Liver (tissue), 3 donors: ENCODE data around the gene EXOC6B.

ENCODE experiments used
- ATF3 ChIP-seq: IDR thresholded peaks from 2 replicates; pipeline ENCODE4 v1.6.1; 2016; ENCODE audit warnings: antibody characterized with exemption
- EGR1 ChIP-seq, 2 donors: IDR thresholded peaks; 2 replicates each; pipeline ENCODE4 v1.6.1; 2016 to 2018; ENCODE audit warnings: antibody characterized with exemption in 2 of 2, low read depth in 2 of 2
- FOXA1 ChIP-seq: IDR thresholded peaks from 2 replicates; pipeline ENCODE4 v1.6.1; 2016; ENCODE audit warnings: antibody characterized with exemption
- HNF4A ChIP-seq, 2 donors: conservative IDR thresholded peaks; 2 replicates each; pipeline ENCODE4 v1.6.1; 2016; ENCODE audit warnings: antibody characterized with exemption in 2 of 2, mild to moderate bottlenecking in 2 of 2
- HNF4G ChIP-seq: IDR thresholded peaks from 2 replicates; pipeline ENCODE4 v1.6.1; 2016; ENCODE audit warnings: antibody characterized with exemption
- JUND ChIP-seq, 2 donors: IDR thresholded peaks; 2 replicates each; pipeline ENCODE4 v1.6.1; 2016; ENCODE audit warnings: antibody characterized with exemption in 2 of 2
- RAD21 ChIP-seq, 2 donors: IDR thresholded peaks; 2 replicates each; pipeline ENCODE4 v1.6.1; 2016; ENCODE audit warnings: antibody characterized with exemption in 2 of 2, mild to moderate bottlenecking in 2 of 2
- RXRA ChIP-seq, 2 donors: IDR thresholded peaks; 2 replicates each; pipeline ENCODE4 v1.6.1; 2017 to 2018; ENCODE audit warnings: antibody characterized with exemption in 2 of 2, mild to moderate bottlenecking in 1 of 2
- TAF1 ChIP-seq: conservative IDR thresholded peaks from 2 replicates; pipeline ENCODE4 v1.6.1; 2016; ENCODE audit warnings: antibody characterized with exemption, mild to moderate bottlenecking
- YY1 ChIP-seq: IDR thresholded peaks from 2 replicates; pipeline ENCODE4 v1.6.1; 2016; ENCODE audit warnings: antibody characterized with exemption, mild to moderate bottlenecking
- TF ChIP-seq, protein P1 (sequence below): fragments of 150-350 bp; IDR thresholded peaks from 2 replicates; pipeline ENCODE4 v1.5.1; 2017; ENCODE audit warnings: improper control_type of control experiment, low read depth, low read length; ENCODE audit not compliant: missing input control
- TF ChIP-seq, protein P2 (sequence below): IDR thresholded peaks from 2 replicates; pipeline ENCODE4 v1.6.1; 2016; ENCODE audit warnings: antibody characterized with exemption, mild to moderate bottlenecking
- donor health status: healthy.
- donor health status: healthy.

- TF ChIP-seq, protein P1, sequence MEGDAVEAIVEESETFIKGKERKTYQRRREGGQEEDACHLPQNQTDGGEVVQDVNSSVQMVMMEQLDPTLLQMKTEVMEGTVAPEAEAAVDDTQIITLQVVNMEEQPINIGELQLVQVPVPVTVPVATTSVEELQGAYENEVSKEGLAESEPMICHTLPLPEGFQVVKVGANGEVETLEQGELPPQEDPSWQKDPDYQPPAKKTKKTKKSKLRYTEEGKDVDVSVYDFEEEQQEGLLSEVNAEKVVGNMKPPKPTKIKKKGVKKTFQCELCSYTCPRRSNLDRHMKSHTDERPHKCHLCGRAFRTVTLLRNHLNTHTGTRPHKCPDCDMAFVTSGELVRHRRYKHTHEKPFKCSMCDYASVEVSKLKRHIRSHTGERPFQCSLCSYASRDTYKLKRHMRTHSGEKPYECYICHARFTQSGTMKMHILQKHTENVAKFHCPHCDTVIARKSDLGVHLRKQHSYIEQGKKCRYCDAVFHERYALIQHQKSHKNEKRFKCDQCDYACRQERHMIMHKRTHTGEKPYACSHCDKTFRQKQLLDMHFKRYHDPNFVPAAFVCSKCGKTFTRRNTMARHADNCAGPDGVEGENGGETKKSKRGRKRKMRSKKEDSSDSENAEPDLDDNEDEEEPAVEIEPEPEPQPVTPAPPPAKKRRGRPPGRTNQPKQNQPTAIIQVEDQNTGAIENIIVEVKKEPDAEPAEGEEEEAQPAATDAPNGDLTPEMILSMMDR = no peak
- no peak for TF ChIP-seq RAD21 (IDR thresholded peaks at IDR 0.05)
- TF ChIP-seq HNF4A (conservative IDR thresholded peaks at IDR 0.05) = no peak
- TF ChIP-seq JUND (IDR thresholded peaks at IDR 0.05) = no peak
- no peak for TF ChIP-seq ATF3
- no peak for TF ChIP-seq TAF1
- TF ChIP-seq EGR1 (IDR thresholded peaks at IDR 0.05; ENCODE audit: low read depth in 2 of 2) = no peak
- no peak for TF ChIP-seq YY1
- TF ChIP-seq, protein P2, sequence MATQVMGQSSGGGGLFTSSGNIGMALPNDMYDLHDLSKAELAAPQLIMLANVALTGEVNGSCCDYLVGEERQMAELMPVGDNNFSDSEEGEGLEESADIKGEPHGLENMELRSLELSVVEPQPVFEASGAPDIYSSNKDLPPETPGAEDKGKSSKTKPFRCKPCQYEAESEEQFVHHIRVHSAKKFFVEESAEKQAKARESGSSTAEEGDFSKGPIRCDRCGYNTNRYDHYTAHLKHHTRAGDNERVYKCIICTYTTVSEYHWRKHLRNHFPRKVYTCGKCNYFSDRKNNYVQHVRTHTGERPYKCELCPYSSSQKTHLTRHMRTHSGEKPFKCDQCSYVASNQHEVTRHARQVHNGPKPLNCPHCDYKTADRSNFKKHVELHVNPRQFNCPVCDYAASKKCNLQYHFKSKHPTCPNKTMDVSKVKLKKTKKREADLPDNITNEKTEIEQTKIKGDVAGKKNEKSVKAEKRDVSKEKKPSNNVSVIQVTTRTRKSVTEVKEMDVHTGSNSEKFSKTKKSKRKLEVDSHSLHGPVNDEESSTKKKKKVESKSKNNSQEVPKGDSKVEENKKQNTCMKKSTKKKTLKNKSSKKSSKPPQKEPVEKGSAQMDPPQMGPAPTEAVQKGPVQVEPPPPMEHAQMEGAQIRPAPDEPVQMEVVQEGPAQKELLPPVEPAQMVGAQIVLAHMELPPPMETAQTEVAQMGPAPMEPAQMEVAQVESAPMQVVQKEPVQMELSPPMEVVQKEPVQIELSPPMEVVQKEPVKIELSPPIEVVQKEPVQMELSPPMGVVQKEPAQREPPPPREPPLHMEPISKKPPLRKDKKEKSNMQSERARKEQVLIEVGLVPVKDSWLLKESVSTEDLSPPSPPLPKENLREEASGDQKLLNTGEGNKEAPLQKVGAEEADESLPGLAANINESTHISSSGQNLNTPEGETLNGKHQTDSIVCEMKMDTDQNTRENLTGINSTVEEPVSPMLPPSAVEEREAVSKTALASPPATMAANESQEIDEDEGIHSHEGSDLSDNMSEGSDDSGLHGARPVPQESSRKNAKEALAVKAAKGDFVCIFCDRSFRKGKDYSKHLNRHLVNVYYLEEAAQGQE = no peak
- no peak for TF ChIP-seq RXRA (IDR thresholded peaks at IDR 0.05)
- no peak for TF ChIP-seq FOXA1
- TF ChIP-seq HNF4G = no peak
These were observed 25.3 kb downstream of the EXOC6B start for GRCh38 chr2:72800492-72800891.
